Measurements from ENCODE around the gene FASTK.
A peak's percentile ranks its signal among the peaks of the same experiment; 100 is the strongest.

The FASTK gene

DNA sequence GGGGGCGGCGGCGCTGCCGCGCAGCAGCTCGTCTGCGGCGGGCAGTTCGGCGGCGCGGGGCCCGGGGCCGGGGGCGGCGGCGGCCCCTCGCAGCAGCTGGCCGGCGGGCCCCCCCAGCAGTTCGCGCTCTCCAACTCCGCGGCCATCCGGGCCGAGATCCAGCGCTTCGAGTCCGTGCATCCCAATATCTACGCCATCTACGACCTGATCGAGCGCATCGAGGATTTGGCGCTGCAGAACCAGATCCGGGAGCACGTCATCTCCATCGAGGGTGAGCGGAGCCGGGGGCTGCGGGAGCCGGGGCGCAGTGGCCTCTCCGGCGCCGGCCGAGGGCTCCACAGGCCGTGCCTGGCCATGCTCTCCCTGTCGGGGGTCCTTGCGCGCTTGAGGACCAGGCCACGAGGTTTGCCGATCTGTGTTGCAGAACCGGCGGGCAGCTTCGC lies 6.2 kb upstream of the FASTK start:
- no peak for DNase-seq (ENCODE audit: low read depth)
- peak overlapping the region; percentile 93 for H3K4me3 ChIP-seq (ENCODE audit: low read depth, low read length)
- TF ChIP-seq, protein P1, sequence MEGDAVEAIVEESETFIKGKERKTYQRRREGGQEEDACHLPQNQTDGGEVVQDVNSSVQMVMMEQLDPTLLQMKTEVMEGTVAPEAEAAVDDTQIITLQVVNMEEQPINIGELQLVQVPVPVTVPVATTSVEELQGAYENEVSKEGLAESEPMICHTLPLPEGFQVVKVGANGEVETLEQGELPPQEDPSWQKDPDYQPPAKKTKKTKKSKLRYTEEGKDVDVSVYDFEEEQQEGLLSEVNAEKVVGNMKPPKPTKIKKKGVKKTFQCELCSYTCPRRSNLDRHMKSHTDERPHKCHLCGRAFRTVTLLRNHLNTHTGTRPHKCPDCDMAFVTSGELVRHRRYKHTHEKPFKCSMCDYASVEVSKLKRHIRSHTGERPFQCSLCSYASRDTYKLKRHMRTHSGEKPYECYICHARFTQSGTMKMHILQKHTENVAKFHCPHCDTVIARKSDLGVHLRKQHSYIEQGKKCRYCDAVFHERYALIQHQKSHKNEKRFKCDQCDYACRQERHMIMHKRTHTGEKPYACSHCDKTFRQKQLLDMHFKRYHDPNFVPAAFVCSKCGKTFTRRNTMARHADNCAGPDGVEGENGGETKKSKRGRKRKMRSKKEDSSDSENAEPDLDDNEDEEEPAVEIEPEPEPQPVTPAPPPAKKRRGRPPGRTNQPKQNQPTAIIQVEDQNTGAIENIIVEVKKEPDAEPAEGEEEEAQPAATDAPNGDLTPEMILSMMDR (IDR thresholded peaks at IDR 0.05; ENCODE audit: control insufficient read depth, extremely low read depth, insufficient read depth): no peak

DNA sequence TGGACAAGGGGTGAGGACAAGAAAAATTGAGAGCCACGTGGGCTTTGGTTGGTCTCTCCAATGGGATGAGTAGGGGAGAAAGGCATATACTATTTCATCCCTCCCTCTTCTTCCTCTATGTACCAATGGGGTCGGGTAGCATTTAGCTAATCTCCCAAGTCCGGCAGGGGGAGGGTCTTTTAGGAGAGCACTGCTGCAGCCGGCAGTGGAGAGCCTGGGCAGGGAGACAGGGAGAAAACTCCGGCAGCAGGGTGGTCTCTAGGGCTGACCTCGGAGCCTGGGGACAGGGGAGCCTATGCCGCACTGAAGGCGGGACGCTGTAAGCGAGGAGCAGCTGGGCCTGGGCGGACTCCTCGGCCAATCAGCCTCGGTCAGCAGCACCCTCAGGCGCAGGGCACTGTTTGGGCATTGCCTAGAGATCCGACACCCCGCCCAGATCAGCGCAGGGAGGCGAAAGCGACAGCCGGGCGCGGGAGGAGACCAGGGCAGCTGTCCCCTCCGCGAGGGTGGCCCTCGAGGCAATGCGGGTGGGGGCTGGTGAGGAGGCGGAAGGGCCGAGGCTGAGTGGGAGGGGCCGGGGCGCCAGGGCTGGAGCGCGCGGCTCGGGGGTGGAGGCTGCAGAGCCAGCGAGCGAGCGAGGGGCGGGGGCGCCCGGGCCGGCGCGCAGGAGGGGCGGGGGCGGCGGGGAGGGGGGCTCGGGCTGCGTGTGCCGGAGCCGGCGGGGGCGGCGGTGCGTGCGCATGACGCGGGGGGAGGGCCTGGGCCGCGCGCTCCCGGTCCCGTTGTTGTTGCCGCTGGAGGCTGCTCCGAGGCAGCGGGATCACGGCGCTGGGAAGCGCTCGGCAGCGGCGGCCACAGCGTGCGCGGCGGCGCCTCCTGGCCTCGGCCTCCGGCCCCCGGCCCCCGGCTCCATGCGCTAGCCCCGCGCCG lies 5.3 kb upstream of the FASTK start, which contains the start of gene AGAP3:
AGAP3 (plus strand) TSS at position 785 of the 930 bp plus-strand sequence. CDS start 267 bp downstream, outside the sequence.
- TF ChIP-seq, protein P1 (IDR thresholded peaks at IDR 0.05; ENCODE audit: control insufficient read depth, extremely low read depth, insufficient read depth): no peak
- peak; percentile 76 for DNase-seq (ENCODE audit: low read depth)
- peak within 1 kb of the TSS; percentile 93 for H3K4me3 ChIP-seq (ENCODE audit: low read depth, low read length)

DNA sequence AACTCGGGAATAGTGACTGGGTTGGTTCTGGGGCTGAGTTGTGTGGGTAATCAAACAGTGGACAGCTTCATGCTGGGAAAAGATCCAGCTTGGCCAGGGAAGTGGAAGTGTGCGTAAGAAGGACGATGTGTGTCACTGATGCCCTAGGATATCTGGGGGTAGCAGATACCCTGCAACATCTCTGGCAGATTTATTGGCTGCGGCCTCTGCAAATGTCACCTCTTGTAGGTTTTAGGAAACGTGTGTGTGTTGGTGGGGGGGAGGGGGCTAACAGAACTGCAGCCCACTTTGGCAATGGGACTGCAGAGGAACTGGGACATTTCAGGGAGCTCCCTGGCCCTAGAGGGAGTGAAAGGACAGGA lies 4.7 kb upstream of the FASTK start:
- DNase-seq (ENCODE audit: low read depth): no peak
- peak overlapping the region; percentile 38; the same call in 1 of the 2 replicates for H3K4me3 ChIP-seq (ENCODE audit: low read depth, low read length)
- TF ChIP-seq, protein P1 (IDR thresholded peaks at IDR 0.05; ENCODE audit: control insufficient read depth, extremely low read depth, insufficient read depth): no peak

DNA sequence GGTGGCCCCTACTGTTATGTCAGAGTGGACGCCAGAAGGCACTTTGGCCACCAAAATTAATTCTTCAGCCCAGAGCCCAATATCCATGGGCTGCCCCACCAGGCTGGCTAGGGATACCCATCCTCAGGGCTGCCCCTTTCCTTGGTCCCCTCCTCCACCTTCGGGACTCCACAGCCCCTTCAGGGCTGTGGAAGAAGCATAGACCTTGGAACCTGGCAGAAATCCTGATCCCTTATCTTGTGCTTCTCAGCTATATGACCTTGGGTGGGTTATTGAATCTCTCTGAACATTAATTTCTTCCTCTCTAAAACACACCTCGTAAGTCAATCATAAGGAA lies 3.2 kb upstream of the FASTK start:
- H3K4me3 ChIP-seq (ENCODE audit: low read depth, low read length): peak overlapping the region; percentile 83
- DNase-seq (ENCODE audit: low read depth): no peak
- TF ChIP-seq, protein P1 (IDR thresholded peaks at IDR 0.05; ENCODE audit: control insufficient read depth, extremely low read depth, insufficient read depth): no peak

DNA sequence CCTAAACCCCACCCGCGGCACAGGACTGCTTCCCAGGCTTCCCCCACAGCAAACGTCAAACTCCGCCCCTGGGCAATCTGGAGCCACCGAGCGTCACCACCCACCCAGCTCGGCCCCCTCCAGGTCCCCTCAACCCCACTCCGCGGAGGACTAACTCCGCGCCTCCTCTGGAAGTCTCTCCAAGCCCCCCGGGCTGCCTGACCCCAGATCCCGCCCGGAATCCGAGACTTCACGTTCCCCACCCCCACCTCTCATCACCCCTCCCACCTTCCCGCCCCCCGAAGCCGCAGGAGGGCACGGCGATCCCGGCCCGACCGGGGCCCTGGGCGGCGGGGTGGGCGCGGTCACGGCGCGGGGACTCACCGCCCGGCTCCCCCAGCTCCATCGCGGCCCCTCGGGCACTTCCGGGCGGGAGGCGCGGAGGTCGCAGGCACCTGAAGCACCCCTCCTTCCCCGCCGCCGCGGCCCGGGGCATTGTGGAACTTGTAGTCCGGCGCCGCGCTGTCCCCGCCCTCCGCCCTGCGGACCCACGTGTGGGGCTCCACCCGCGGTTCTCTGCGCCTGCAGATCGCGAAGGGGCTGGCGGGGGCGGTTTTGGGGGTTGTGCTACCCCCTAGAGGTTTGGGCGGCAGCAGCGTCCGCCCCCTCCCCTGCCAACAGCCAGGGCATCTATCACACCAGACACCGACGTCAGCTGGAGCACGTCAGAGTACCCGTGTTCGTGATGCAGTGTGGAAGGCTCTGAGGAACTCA lies 2.6 kb upstream of the FASTK start, which contains the start of gene TMUB1:
TMUB1 (minus strand) TSS at position 423 of the 753 bp plus-strand sequence. CDS start 930 bp downstream, outside the sequence.
- DNase-seq (ENCODE audit: low read depth): no peak
- TF ChIP-seq, protein P1 (IDR thresholded peaks at IDR 0.05; ENCODE audit: control insufficient read depth, extremely low read depth, insufficient read depth): no peak
- peak within 1 kb of the TSS; percentile 83 for H3K4me3 ChIP-seq (ENCODE audit: low read depth, low read length)

DNA sequence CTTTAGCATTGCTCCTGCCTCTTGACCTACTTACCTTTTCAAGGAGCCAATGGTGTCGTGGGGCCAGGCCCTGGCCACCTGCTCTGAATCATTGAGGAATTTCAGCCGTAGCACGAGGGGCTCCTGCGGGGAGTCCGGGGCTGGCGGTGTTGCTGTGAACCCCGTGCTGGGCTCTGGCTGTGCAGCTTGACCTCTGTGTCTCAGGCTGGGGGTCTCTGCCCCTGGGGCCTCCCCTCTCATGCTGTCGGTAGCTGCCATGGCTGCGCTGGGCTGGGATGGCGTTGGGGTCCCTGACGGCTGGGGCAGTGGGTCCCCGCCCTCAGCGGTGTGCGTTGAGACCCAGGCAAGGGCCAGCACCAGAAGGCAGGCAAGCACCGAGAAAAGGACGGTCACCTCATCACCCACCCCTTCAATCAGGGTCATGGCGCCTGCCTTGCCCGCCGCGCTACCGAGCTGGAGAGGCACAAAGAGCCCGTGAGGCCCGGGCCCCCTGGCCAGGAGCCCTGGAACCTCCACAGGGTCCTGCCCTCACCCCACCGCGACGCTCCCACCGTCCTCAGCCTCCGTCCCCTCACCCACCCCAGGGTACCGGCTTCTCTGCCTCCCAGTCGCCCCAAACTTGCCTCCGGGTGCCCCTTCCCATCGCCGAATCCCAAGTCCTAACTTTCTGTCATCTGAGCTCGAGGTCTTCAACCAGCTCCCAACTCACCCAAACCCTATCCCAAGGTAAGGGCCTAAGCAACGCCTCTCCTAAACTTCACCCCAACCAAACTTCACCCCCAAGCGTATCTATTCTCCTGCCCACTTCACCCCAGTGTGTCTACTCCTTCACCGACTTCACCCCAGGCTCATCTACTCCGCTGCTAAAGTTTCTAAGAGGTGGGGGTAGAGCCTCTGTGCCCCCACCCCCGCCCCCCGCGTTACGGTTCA lies 1.8 kb upstream of the FASTK start:
- H3K4me3 ChIP-seq (ENCODE audit: low read depth, low read length): peak overlapping the region; percentile 83
- DNase-seq (ENCODE audit: low read depth): no peak
- TF ChIP-seq, protein P1 (IDR thresholded peaks at IDR 0.05; ENCODE audit: control insufficient read depth, extremely low read depth, insufficient read depth): no peak
